Endothelial cell of hepatic sinusoid (primary cell): Measurements from ENCODE around the gene L3MBTL3.
"Not testable (repeated sequence)": the region's sequence is repeated elsewhere in the genome, so short reads cannot be mapped to it uniquely, and the experiment has no call there.

Experiments used
- in situ Hi-C: cut with HindIII; loops from 2 replicates; pipeline ENCODE4 v1.10.0; 2017; ENCODE audit warnings: low sequenced_read_pairs

Gene L3MBTL3

GRCh38 chr6:130167655-130168054 is 149.3 kb downstream of the L3MBTL3 start:
- in situ Hi-C loops = no loop called here

- in situ Hi-C loops = not testable (repeated sequence)
Observed at GRCh38 chr6:130170160-130170559, 151.8 kb downstream of the L3MBTL3 start.

GRCh38 chr6:130173377-130174004 is 155.1 kb downstream of the L3MBTL3 start:
- in situ Hi-C loops = not testable (repeated sequence)

GRCh38 chr6:130176378-130176777 is 158.0 kb downstream of the L3MBTL3 start:
- in situ Hi-C loops = no loop called here

- in situ Hi-C loops = no loop called here
Observed at GRCh38 chr6:130178692-130179091, 160.3 kb downstream of the L3MBTL3 start.

- in situ Hi-C loops = no loop called here
Observed at GRCh38 chr6:130182466-130182865, 164.1 kb downstream of the L3MBTL3 start.

GRCh38 chr6:130183271-130184222 is 165.2 kb downstream of the L3MBTL3 start:
- in situ Hi-C loops = no loop called here

- in situ Hi-C loops = no loop called here
Observed at GRCh38 chr6:130185658-130186057, 167.3 kb downstream of the L3MBTL3 start.

- in situ Hi-C loops = no loop called here
Observed at GRCh38 chr6:130187335-130188206, 169.2 kb downstream of the L3MBTL3 start.

- in situ Hi-C loops = no loop called here
Observed at GRCh38 chr6:130188207-130188899, 170.0 kb downstream of the L3MBTL3 start.

GRCh38 chr6:130189531-130190397 is 171.4 kb downstream of the L3MBTL3 start:
- in situ Hi-C loops = no loop called here
